Tibial nerve (tissue), 4 donors: ENCODE data around the gene SPDYE2.
"Not testable (repeated sequence)": the region's sequence is repeated elsewhere in the genome, so short reads cannot be mapped to it uniquely, and the experiment has no call there.

Experiments
- CTCF ChIP-seq, 5 experiments: fragments of 200-600 bp in 3 of 5; fragments of 450-650 bp in 2 of 5; sonication (generic) in 3 of 5; IDR thresholded peaks; one replicate each; pipeline ENCODE4 v1.5.1; 2016 to 2019; ENCODE audit warnings: antibody characterized with exemption in 5 of 5, mild to moderate bottlenecking in 3 of 5, moderate library complexity in 2 of 5
- EP300 ChIP-seq, 2 donors: sonication (generic); formaldehyde crosslinking; IDR thresholded peaks; one replicate each; pipeline ENCODE4 v1.6.1; 2017; ENCODE audit warnings: antibody characterized with exemption in 2 of 2, mild to moderate bottlenecking in 1 of 2
- POLR2A ChIP-seq, 2 donors: fragments of 450-650 bp; IDR thresholded peaks; one replicate each; pipeline ENCODE4 v1.6.1; 2017; ENCODE audit warnings: antibody characterized with exemption in 2 of 2, mild to moderate bottlenecking in 2 of 2, moderate library complexity in 2 of 2

- not testable (repeated sequence) for TF ChIP-seq CTCF, EP300, POLR2A (IDR thresholded peaks at IDR 0.05)
These were observed 40.5 kb upstream of the SPDYE2 start for GRCh38 chr7:102510575-102510974.
